ENCODE data around the gene CHEK2. TPM values are rescaled to one million over a fixed set of nuclear protein-coding genes. Genes with fewer than 3 reads are reported as not detected.
"Not testable (repeated sequence)": the region's sequence is repeated elsewhere in the genome, so short reads cannot be mapped to it uniquely, and the experiment has no call there.

Gene CHEK2
- total RNA-seq, 2 experiments from 2014 or later: 7.0 to 8.6 TPM

GRCh38 chr22:28754512-28754911 lies 12.9 kb upstream of the CHEK2 start:
- POLR2A ChIA-PET: not testable (repeated sequence)
- CTCF ChIA-PET: interaction anchor here (1.0 kb wide), 1 partner anchor 19 kb away, joined by 5 read pairs; no protein-coding TSS in a partner anchor

- POLR2A ChIA-PET: interaction anchor here (0.8 kb wide), 1 partner anchor 49 kb away, joined by 3 read pairs; no protein-coding TSS in a partner anchor
Measured at GRCh38 chr22:28750471-28750881, 8.9 kb upstream of the CHEK2 start.

GRCh38 chr22:28743852-28744251 lies 2.2 kb upstream of the CHEK2 start:
- CTCF ChIA-PET: interaction anchor here (0.8 kb wide), 1 partner anchor 20 kb away, joined by 3 read pairs; no protein-coding TSS in a partner anchor
- POLR2A ChIA-PET: no interaction called here

More at GRCh38 chr22:28750471-28750881, 8.9 kb upstream of the CHEK2 start:
- CTCF ChIA-PET: interaction anchor here (0.7 kb wide), 2 partner anchors 18 to 42 kb away, joined by 3 read pairs; no protein-coding TSS in a partner anchor

GRCh38 chr22:28742562-28742962 lies 942 bp upstream of the CHEK2 start:
- ChIA-PET CTCF (no interaction called here), POLR2A (interaction anchor here (1.1 kb wide), 1 partner anchor 31 kb away, joined by 3 read pairs; no protein-coding TSS in a partner anchor)

GRCh38 chr22:28741200-28741784 lies 328 bp downstream of the CHEK2 start:
- ChIA-PET POLR2A (interaction anchor here (1.4 kb wide), 1 partner anchor 58 kb away, joined by 7 read pairs; the partner anchor contains the start of gene XBP1), CTCF (interaction anchor here (1.0 kb wide), 1 partner anchor 71 kb away, joined by 5 read pairs; no protein-coding TSS in a partner anchor)

GRCh38 chr22:28738876-28739275 lies 2.7 kb downstream of the CHEK2 start:
- CTCF ChIA-PET, POLR2A ChIA-PET: not testable (repeated sequence)

GRCh38 chr22:28737701-28738100 lies 3.9 kb downstream of the CHEK2 start:
- ChIA-PET CTCF (no interaction called here), POLR2A (interaction anchor here (0.6 kb wide), 1 partner anchor 43 kb away, joined by 3 read pairs; no protein-coding TSS in a partner anchor)

GRCh38 chr22:28736301-28737155 lies 5.1 kb downstream of the CHEK2 start:
- CTCF ChIA-PET: interaction anchor here (0.7 kb wide), 1 partner anchor 136 kb away, joined by 3 read pairs; no protein-coding TSS in a partner anchor
- POLR2A ChIA-PET: interaction anchor here (0.6 kb wide), 1 partner anchor 64 kb away, joined by 4 read pairs; the partner anchor contains the start of gene XBP1

GRCh38 chr22:28734393-28734792 lies 7.2 kb downstream of the CHEK2 start:
- POLR2A ChIA-PET: interaction anchor here (0.7 kb wide), 1 partner anchor 56 kb away, joined by 3 read pairs; no protein-coding TSS in a partner anchor
- CTCF ChIA-PET: interaction anchor here (0.6 to 0.8 kb wide), 2 partner anchors 78 to 134 kb away, joined by 3 read pairs; no protein-coding TSS in a partner anchor

GRCh38 chr22:28730179-28730578 lies 11.4 kb downstream of the CHEK2 start:
- CTCF ChIA-PET: no interaction called here
- POLR2A ChIA-PET: no interaction called here

GRCh38 chr22:28728621-28729313 lies 12.9 kb downstream of the CHEK2 start:
- POLR2A ChIA-PET: no interaction called here
- CTCF ChIA-PET: no interaction called here

GRCh38 chr22:28728002-28728401 lies 13.6 kb downstream of the CHEK2 start:
- CTCF ChIA-PET: no interaction called here
- POLR2A ChIA-PET: no interaction called here

GRCh38 chr22:28718044-28718443 lies 23.6 kb downstream of the CHEK2 start:
- CTCF ChIA-PET: interaction anchor here (0.6 kb wide), 1 partner anchor 9 kb away, joined by 3 read pairs; no protein-coding TSS in a partner anchor

GRCh38 chr22:28716686-28717085 lies 24.9 kb downstream of the CHEK2 start:
- POLR2A ChIA-PET: no interaction called here
- CTCF ChIA-PET: no interaction called here

More at GRCh38 chr22:28718044-28718443, 23.6 kb downstream of the CHEK2 start:
- POLR2A ChIA-PET: no interaction called here

GRCh38 chr22:28715611-28716010 lies 26.0 kb downstream of the CHEK2 start:
- ChIA-PET POLR2A (interaction anchor here (0.6 kb wide), 1 partner anchor 40 kb away, joined by 3 read pairs; no protein-coding TSS in a partner anchor), CTCF (no interaction called here)

GRCh38 chr22:28714043-28714628 lies 27.5 kb downstream of the CHEK2 start:
- ChIA-PET POLR2A (no interaction called here), CTCF (no interaction called here)

- CTCF ChIA-PET: no interaction called here
- POLR2A ChIA-PET: no interaction called here
Measured at GRCh38 chr22:28711820-28712777, 29.5 kb downstream of the CHEK2 start.

GRCh38 chr22:28711341-28711740 lies 30.3 kb downstream of the CHEK2 start:
- POLR2A ChIA-PET: no interaction called here
- CTCF ChIA-PET: no interaction called here

Data from activated CD8-positive, alpha-beta memory T cell treated with anti-CD3 and anti-CD28 coated beads for 36 hours (primary cell).